Measurements from ENCODE around the gene TAMALIN. TPM values are rescaled to one million over a fixed set of nuclear protein-coding genes. Genes with fewer than 3 reads are reported as not detected.

TAMALIN gene
- total RNA-seq, 1 experiment from 2014 or later = 1.2 TPM

DNA sequence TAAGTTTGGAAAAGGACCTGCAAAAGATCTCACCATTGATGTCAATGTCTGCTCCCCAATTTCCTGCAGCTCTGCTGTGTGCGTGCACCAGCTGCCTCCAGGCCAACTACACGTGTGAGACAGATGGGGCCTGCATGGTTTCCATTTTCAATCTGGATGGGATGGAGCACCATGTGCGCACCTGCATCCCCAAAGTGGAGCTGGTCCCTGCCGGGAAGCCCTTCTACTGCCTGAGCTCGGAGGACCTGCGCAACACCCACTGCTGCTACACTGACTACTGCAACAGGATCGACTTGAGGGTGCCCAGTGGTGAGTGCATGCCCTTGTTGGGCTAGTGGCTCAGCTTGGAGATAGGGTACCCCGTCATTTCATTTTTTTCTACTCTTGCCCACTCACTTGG, 31.6 kb upstream of the TAMALIN start:
- no peak overlapping the region for H3K18ac ChIP-seq (ENCODE audit: insufficient read length, low read depth, low read length)
- H3K4me1 Mint-ChIP-seq = peaks cover 28 to 39% of the 10 kb centered on the region in 2 experiments
- no peaks in the 10 kb centered on the region for H3K9me3 Mint-ChIP-seq
- H3K23me2 ChIP-seq (ENCODE audit: insufficient read length, low read depth, low read length, poor library complexity, severe bottlenecking) = no peaks in the 10 kb centered on the region
- H3K27ac Mint-ChIP-seq = no peak overlapping the region
- no peak overlapping the region for H3K27ac ChIP-seq (ENCODE audit: insufficient read length, low read depth, low read length)
- H4K91ac ChIP-seq (ENCODE audit: insufficient read length, low read depth, low read length) = no peak overlapping the region
- no peaks in the 10 kb centered on the region for H3K27me3 Mint-ChIP-seq (ENCODE audit: low read depth)
- no CpG with 5 or more reads among the region's 8 CpGs for WGBS (ENCODE audit: extremely low coverage, insufficient read length, low lambda C conversion rate)
- no peak overlapping the region for H2BK15ac ChIP-seq (ENCODE audit: low read depth, low read length)
- H2AK5ac ChIP-seq (ENCODE audit: insufficient read length, low read length) = no peak overlapping the region
- H3K4me3 Mint-ChIP-seq = no peak overlapping the region
- peaks cover 7% of the 10 kb centered on the region; the same call in 1 of the 2 replicates for H3K4me1 ChIP-seq (ENCODE audit: insufficient read depth, low read length)
- H3K56ac ChIP-seq (ENCODE audit: insufficient read length, low read depth, low read length) = no peak overlapping the region
- H4K5ac ChIP-seq (ENCODE audit: insufficient read length, low read depth, low read length) = no peak overlapping the region
- H4K8ac ChIP-seq (replicated peaks; ENCODE audit: insufficient read length, low read depth, low read length) = no peak overlapping the region
- no peak overlapping the region for H2BK20ac ChIP-seq (ENCODE audit: low read depth, low read length, poor library complexity, severe bottlenecking)
- no peak overlapping the region for H3T11ph ChIP-seq (ENCODE audit: low read length)
- TF ChIP-seq, protein P1, sequence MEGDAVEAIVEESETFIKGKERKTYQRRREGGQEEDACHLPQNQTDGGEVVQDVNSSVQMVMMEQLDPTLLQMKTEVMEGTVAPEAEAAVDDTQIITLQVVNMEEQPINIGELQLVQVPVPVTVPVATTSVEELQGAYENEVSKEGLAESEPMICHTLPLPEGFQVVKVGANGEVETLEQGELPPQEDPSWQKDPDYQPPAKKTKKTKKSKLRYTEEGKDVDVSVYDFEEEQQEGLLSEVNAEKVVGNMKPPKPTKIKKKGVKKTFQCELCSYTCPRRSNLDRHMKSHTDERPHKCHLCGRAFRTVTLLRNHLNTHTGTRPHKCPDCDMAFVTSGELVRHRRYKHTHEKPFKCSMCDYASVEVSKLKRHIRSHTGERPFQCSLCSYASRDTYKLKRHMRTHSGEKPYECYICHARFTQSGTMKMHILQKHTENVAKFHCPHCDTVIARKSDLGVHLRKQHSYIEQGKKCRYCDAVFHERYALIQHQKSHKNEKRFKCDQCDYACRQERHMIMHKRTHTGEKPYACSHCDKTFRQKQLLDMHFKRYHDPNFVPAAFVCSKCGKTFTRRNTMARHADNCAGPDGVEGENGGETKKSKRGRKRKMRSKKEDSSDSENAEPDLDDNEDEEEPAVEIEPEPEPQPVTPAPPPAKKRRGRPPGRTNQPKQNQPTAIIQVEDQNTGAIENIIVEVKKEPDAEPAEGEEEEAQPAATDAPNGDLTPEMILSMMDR (conservative IDR thresholded peaks at IDR 0.05) = no peak
- no peak overlapping the region for H3K9ac ChIP-seq (ENCODE audit: extremely low read depth, insufficient read length, low read length)
- H3K79me1 ChIP-seq (ENCODE audit: insufficient read depth, low read depth, low read length, poor library complexity, severe bottlenecking) = no peaks in the 10 kb centered on the region
- H3K23ac ChIP-seq (ENCODE audit: insufficient read length, low read depth, low read length) = no peak overlapping the region
- H3K4me2 ChIP-seq (ENCODE audit: insufficient read depth, insufficient read length, low read length) = no peak overlapping the region
- no peaks in the 10 kb centered on the region for H3K9me3 ChIP-seq (ENCODE audit: control insufficient read depth, low read depth, low read length)
- no peak overlapping the region for H2BK120ac ChIP-seq (ENCODE audit: low read depth, low read length, poor library complexity, severe bottlenecking)
- H2BK5ac ChIP-seq (ENCODE audit: insufficient read length, low read length) = no peak overlapping the region
- H2AFZ ChIP-seq (ENCODE audit: low read length) = no peak overlapping the region
- H3K79me2 ChIP-seq (ENCODE audit: insufficient read depth, low read length) = no peaks in the 10 kb centered on the region
- peaks cover 22 to 43% (median 34%) of the 10 kb centered on the region in 3 experiments; a peak in 6 of 7 replicates for H3K36me3 Mint-ChIP-seq (ENCODE audit: insufficient read depth in 1 of 3, low read depth in 3 of 3)
- no peak overlapping the region for H2BK12ac ChIP-seq (ENCODE audit: insufficient read length, low read depth, low read length)
- H3K4ac ChIP-seq (ENCODE audit: low read depth, low read length) = no peak overlapping the region
- H3K27me3 ChIP-seq (ENCODE audit: insufficient read depth, low read length) = no peaks in the 10 kb centered on the region
- H4K20me1 ChIP-seq (ENCODE audit: control insufficient read depth, insufficient read depth, insufficient read length) = no peaks in the 10 kb centered on the region
- DNase-seq = no peak
- H3K14ac ChIP-seq (ENCODE audit: insufficient read depth, low read length) = no peak overlapping the region
